ENCODE data around the gene TFIP11. TPM values are rescaled to one million over a fixed set of nuclear protein-coding genes. Genes with fewer than 3 reads are reported as not detected.
A peak's percentile ranks its signal among the peaks of the same experiment; 100 is the strongest.

TFIP11 gene
- total RNA-seq, 1 experiment from 2014 or later: 26.9 TPM

DNA sequence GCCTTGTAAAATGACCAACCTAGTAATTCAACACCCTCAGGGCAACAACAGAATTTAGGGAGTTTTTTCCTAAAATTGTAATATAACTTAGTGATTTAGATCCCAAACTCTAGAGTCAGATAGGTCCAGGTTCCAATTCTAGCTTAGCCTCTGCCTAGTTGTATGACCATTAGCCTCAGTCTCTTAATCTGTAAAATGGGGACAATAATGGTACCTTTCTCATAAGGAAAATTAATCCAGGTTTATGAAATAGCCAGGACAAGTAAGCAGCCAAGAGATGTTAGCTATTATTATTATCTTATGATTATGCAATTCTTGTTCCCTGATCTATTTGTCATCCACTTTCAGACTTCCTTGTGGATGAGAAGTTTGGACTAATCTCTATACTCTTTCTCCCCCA is 4.1 kb downstream of the TFIP11 start:
- no peak overlapping the region for H3K27ac Mint-ChIP-seq
- no peak for TF ChIP-seq ESRRA (CRISPR knock-in tag; IDR thresholded peaks at IDR 0.05; ENCODE audit: borderline replicate concordance)
- TF ChIP-seq ZNF671 (CRISPR knock-in tag; IDR thresholded peaks at IDR 0.05): no peak
- no peak for TF ChIP-seq TP53 (CRISPR knock-in tag; IDR thresholded peaks at IDR 0.05)
- TF ChIP-seq E2F5 (CRISPR knock-in tag; IDR thresholded peaks at IDR 0.05): no peak
- TF ChIP-seq ZNF423 (CRISPR knock-in tag; IDR thresholded peaks at IDR 0.05): no peak
- no peak for TF ChIP-seq JAZF1 (CRISPR knock-in tag; IDR thresholded peaks at IDR 0.05)
- TF ChIP-seq, protein P1, sequence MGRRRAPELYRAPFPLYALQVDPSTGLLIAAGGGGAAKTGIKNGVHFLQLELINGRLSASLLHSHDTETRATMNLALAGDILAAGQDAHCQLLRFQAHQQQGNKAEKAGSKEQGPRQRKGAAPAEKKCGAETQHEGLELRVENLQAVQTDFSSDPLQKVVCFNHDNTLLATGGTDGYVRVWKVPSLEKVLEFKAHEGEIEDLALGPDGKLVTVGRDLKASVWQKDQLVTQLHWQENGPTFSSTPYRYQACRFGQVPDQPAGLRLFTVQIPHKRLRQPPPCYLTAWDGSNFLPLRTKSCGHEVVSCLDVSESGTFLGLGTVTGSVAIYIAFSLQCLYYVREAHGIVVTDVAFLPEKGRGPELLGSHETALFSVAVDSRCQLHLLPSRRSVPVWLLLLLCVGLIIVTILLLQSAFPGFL (CRISPR knock-in tag; IDR thresholded peaks at IDR 0.05; ENCODE audit: borderline replicate concordance): no peak
- no peak for TF ChIP-seq ZBTB21 (CRISPR knock-in tag; IDR thresholded peaks at IDR 0.05; ENCODE audit: borderline replicate concordance)
- H3K4me3 Mint-ChIP-seq: no peak overlapping the region
- DNase-seq (ENCODE audit: low spot score): no peak
- peaks cover 22% of the 10 kb centered on the region for H3K4me1 Mint-ChIP-seq
- ATAC-seq: no peak
- CTCF ChIA-PET: no interaction called here
- no peaks in the 10 kb centered on the region for H3K9me3 Mint-ChIP-seq
- peaks cover 60% of the 10 kb centered on the region for H3K36me3 Mint-ChIP-seq
- POLR2A ChIA-PET: interaction anchor here (0.6 kb wide), 1 partner anchor 549 kb away, joined by 6 read pairs; no protein-coding TSS in a partner anchor
- H3K27me3 Mint-ChIP-seq (ENCODE audit: low read depth): no peaks in the 10 kb centered on the region

DNA sequence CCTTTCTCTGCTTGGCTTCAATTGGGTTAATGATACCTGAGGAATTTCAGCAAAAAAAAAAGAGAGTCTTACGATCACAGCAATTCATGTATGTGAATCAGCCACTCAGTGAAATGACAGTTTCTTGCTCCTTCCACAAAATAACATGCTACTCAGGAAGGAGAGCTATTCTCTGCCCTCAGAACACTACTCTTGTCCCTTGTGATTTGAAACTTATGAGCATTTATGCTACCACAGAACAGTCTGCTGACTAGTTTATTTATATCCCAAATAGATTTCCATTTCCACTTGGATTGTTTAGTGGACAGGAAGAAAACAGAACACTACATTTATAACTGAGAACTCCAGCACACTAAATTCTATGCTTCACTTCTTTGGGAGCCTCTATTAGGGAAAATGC is 8.5 kb downstream of the TFIP11 start:
- DNase-seq (ENCODE audit: low spot score) (no peak), ATAC-seq (no peak)
- CTCF ChIA-PET: interaction anchor here (0.6 to 2.6 kb wide), 19 partner anchors 9 to 247 kb away, joined by 3 to 28 read pairs (median 5); partner anchors contain the start of genes CRYBB1, HPS4, MIAT and SRRD
- TF ChIP-seq NFYB (CRISPR knock-in tag; conservative IDR thresholded peaks at IDR 0.05; ENCODE audit: low read depth): no peak
- TF ChIP-seq ZNF219 (CRISPR knock-in tag; IDR thresholded peaks at IDR 0.05; ENCODE audit: borderline replicate concordance): no peak
- Mint-ChIP-seq H3K36me3 (peaks cover 74% of the 10 kb centered on the region), H3K4me3 (no peak overlapping the region), H3K27me3 (ENCODE audit: low read depth) (no peaks in the 10 kb centered on the region), H3K9me3 (no peaks in the 10 kb centered on the region), H3K27ac (peak overlapping the region; percentile 82), H3K4me1 (peaks cover 9% of the 10 kb centered on the region)
- POLR2A ChIA-PET: interaction anchor here (0.5 to 1.7 kb wide), 3 partner anchors 8 to 20 kb away, joined by 3 to 4 read pairs (median 3); partner anchors contain the start of genes HPS4, SRRD and TFIP11

DNA sequence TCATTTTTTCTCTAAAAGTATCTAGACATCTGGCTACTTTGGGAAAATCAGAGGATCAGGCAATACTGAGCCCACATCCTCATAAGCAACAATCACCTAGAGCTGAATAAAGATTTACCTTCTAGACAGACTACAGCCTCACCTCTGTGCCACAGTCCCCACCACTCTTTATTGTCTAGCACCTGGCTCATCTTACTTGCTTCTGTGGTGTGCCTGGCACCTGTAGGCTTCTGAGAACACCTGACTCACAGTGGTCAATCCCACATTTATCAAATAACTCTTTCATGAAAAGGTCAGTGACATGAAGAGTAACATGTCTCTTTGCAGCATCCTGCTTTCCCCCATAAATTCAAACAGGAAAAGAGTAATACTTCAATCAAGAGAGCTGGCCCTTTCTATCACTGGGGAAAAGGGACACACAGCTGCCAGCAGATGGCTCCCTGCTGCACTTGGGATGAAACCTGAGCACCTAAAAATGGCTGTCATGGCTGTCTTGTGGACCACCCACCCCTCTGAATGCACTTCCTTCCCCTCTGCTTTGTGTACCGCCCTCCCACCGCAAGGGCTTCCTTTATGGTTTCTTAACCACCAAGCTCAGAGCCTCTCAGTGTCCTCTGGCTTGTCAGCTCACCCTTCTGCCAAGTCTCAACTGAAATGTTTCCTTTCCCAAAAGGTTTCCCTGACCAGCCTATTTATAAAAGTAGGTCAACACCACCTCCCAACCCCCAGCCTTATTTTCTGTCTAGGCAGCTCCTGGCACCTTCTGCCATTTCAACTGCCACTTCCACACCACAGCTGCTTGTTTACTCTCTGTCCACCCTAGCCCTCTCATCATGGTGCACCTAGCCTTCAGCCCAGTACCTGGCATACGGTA is 9.3 kb downstream of the TFIP11 start:
- peaks cover 9% of the 10 kb centered on the region for H3K4me1 Mint-ChIP-seq
- TF ChIP-seq, protein P2, sequence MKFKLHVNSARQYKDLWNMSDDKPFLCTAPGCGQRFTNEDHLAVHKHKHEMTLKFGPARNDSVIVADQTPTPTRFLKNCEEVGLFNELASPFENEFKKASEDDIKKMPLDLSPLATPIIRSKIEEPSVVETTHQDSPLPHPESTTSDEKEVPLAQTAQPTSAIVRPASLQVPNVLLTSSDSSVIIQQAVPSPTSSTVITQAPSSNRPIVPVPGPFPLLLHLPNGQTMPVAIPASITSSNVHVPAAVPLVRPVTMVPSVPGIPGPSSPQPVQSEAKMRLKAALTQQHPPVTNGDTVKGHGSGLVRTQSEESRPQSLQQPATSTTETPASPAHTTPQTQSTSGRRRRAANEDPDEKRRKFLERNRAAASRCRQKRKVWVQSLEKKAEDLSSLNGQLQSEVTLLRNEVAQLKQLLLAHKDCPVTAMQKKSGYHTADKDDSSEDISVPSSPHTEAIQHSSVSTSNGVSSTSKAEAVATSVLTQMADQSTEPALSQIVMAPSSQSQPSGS (CRISPR knock-in tag; IDR thresholded peaks at IDR 0.05; ENCODE audit: borderline replicate concordance, low read depth): no peak
- TF ChIP-seq FOXK1 (CRISPR knock-in tag; IDR thresholded peaks at IDR 0.05): no peak
- TF ChIP-seq NR2C2 (CRISPR knock-in tag; IDR thresholded peaks at IDR 0.05): no peak
- TF ChIP-seq CTCF (IDR thresholded peaks at IDR 0.05): peak; percentile 32; the same call in 1 of the 2 replicates
- ATAC-seq: peak; percentile 97
- POLR2A ChIA-PET: interaction anchor here (0.5 to 1.7 kb wide), 4 partner anchors 9 to 20 kb away, joined by 3 to 4 read pairs (median 3); partner anchors contain the start of genes HPS4, SRRD and TFIP11
- CTCF ChIA-PET: interaction anchor here (0.6 to 2.6 kb wide), 26 partner anchors 9 to 248 kb away, joined by 3 to 28 read pairs (median 4); partner anchors contain the start of genes CRYBB1, HPS4, MIAT and SRRD
- no peaks in the 10 kb centered on the region for H3K9me3 Mint-ChIP-seq
- H3K36me3 Mint-ChIP-seq: peaks cover 76% of the 10 kb centered on the region
- peak; percentile 73 for DNase-seq (ENCODE audit: low spot score)
- H3K27me3 Mint-ChIP-seq (ENCODE audit: low read depth): no peaks in the 10 kb centered on the region
- peak overlapping the region; percentile 82 for H3K27ac Mint-ChIP-seq
- no peak overlapping the region for H3K4me3 Mint-ChIP-seq
